Kidney epithelial cell (primary cell): ENCODE measurements around the gene IL7R. TPM values are rescaled to one million over a fixed set of nuclear protein-coding genes. Genes with fewer than 3 reads are reported as not detected.

ENCODE experiments used
- DNase-seq: peaks from one replicate; pipeline ENCODE4 v3.0.0-alpha.2; 2010; ENCODE audit warnings: low read depth
- H3K27me3 ChIP-seq: 2 replicates; pipeline ENCODE4 v1.6.0; 2011; ENCODE audit warnings: low read length; ENCODE audit not compliant: control insufficient read depth, insufficient read depth
- H3K36me3 ChIP-seq: 2 replicates; pipeline ENCODE4 v1.5.1; 2011; ENCODE audit warnings: low read length; ENCODE audit not compliant: control insufficient read depth, insufficient read depth
- H3K4me3 ChIP-seq: 2 replicates; pipeline ENCODE4 v1.5.1; 2011; ENCODE audit warnings: low read depth, mild to moderate bottlenecking, control low read depth, low read length
- total RNA-seq: library from RNA; depleted of rRNA; stranded (reverse); fragments of >200 nt; gene quantifications from 2 replicates; pipeline ENCODE4 v1.2.3, GENCODE V29; 2015
- TF ChIP-seq, protein P1 (sequence below): IDR thresholded peaks from 2 replicates; pipeline ENCODE4 v1.5.1; 2011; ENCODE audit warnings: mild to moderate bottlenecking, moderate library complexity, low read length, control low read depth, inconsistent platforms; ENCODE audit not compliant: insufficient read depth, poor library complexity, severe bottlenecking

IL7R gene
- total RNA-seq, 1 donor from 2014 or later = 1.6 TPM

DNA sequence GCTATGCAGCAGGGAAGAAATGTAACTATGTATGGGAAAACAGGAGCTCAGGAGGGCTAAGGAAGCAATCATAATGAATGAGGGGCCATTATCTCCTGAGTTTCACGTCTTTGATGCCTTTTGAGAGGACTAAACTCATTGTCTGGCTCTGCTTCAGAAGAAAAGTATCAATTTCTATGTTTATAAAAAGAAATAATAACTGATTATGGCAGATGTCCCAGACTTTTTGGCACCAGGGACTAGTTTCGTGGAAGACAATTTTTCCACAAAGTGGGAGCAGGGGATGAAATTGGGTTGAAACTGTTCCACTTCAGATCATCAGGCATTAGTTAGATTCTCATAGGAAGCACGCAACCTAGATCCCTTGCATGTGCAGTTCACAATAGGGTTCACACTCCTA lies 8.7 kb upstream of the IL7R start:
- Histone ChIP-seq H3K36me3 (no peaks in the 10 kb centered on the region), H3K27me3 (no peaks in the 10 kb centered on the region), H3K4me3 (no peak overlapping the region)
- TF ChIP-seq, protein P1, sequence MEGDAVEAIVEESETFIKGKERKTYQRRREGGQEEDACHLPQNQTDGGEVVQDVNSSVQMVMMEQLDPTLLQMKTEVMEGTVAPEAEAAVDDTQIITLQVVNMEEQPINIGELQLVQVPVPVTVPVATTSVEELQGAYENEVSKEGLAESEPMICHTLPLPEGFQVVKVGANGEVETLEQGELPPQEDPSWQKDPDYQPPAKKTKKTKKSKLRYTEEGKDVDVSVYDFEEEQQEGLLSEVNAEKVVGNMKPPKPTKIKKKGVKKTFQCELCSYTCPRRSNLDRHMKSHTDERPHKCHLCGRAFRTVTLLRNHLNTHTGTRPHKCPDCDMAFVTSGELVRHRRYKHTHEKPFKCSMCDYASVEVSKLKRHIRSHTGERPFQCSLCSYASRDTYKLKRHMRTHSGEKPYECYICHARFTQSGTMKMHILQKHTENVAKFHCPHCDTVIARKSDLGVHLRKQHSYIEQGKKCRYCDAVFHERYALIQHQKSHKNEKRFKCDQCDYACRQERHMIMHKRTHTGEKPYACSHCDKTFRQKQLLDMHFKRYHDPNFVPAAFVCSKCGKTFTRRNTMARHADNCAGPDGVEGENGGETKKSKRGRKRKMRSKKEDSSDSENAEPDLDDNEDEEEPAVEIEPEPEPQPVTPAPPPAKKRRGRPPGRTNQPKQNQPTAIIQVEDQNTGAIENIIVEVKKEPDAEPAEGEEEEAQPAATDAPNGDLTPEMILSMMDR = no peak
- DNase-seq = no peak

DNA sequence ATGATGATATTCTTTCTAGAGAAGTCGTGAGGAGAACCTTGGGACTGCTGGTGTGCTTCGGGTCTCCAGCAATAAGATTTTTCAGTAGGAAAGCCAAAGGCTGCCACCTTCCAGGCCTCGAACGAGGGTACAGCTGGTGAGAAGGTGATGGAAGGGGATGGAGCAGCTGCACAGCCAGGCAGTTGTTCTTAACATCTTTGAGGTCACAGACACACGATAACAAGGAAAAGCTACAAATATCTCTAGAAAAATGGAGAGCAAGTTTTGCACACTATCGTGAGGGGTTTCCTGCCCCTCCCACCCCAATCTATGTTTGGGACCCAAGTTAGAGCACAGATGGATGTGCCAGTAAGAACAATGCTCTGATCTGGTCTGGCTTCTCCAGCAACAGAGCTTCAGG lies 6.8 kb upstream of the IL7R start:
- TF ChIP-seq, protein P1 = no peak
- H3K27me3 ChIP-seq = no peaks in the 10 kb centered on the region
- H3K4me3 ChIP-seq = no peak overlapping the region
- no peak for DNase-seq
- H3K36me3 ChIP-seq = no peaks in the 10 kb centered on the region

DNA sequence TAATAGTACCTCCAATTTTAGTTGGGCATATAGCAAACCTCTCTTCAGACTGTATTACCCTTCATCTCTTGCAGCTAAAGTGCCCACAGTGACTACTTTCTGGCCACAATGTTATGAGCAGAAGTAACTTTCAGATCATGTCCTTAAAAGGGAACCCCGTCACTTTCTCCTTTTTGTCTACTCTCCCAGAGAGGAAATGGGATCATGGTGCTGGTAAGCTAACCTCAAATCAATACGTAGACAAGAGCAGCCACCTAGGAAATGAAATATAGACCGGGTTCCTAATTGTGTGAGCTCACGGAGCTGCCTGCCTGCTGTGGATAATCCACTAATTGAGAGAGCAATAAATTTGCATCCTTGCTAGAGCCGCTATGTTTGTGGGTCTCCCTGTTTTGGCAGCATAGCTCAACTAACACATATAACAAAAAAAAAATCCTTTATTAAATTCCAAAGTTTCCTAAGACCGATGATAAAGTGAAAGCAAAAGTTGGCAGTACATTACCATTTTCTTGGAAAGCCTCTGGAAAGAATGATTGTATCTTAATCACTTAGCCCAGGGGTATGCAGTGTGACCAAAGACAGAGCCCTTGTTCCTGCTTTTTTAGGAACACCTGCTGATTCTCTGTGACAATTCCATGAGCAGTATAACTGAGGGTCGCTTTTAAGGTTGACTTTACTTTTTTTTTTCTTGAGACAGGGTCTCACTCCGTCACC lies 5.6 kb upstream of the IL7R start:
- TF ChIP-seq, protein P1 = no peak
- Histone ChIP-seq H3K4me3 (no peak overlapping the region), H3K27me3 (no peaks in the 10 kb centered on the region), H3K36me3 (no peaks in the 10 kb centered on the region)
- DNase-seq = no peak

DNA sequence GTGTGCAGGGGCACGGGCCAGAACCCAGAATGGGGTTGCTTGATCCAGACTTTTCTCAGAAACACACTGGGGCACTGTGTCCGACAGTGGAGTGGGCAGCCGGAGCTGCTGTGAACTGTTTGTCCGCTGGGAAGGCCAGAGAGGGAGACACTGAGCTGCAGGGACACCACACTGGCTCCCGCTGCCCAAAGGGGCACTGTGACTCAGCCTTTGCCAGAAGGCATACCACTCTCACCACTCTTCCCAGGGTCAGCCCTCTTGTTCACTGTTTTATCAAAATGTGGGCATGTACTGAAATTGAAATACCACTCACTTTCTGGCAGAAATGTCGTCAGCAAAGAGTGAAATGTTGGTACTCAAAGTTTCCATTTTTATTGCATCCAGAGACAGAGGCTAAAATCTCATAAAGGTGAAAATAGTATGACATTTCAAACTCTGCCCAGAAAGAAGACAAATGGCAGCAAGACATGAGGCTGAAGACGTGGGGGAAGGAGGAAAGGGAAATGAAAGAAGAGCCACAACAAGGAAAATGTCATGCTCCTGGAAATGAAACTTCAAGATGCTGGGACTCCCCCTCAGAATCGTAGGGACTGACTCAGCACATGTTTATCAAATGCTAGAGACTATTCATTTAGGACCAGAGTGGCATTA lies 4.5 kb upstream of the IL7R start:
- DNase-seq = no peak
- TF ChIP-seq, protein P1 = no peak
- no peaks in the 10 kb centered on the region for H3K36me3 ChIP-seq
- H3K27me3 ChIP-seq = no peaks in the 10 kb centered on the region
- no peak overlapping the region for H3K4me3 ChIP-seq

DNA sequence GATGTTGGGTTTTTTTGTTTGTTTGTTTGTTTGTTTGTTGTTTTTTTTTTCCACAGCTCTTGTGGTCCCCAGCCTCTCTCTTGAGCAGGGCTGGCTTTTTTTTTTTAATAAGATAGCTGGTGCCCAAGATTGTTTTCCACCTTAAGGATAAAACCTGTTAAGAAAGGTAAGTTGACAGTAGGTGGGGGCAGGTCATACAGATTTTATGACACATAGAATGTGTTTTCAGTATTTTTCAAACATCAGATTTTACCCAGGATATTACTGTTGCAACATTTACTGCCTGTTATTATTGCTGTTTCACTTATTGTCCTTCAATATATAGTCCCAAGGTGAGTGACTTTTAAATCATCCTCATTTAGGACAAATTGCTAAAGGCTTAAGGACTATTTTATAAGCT lies 3.9 kb upstream of the IL7R start:
- Histone ChIP-seq H3K4me3 (no peak overlapping the region), H3K36me3 (no peaks in the 10 kb centered on the region), H3K27me3 (no peaks in the 10 kb centered on the region)
- TF ChIP-seq, protein P1 = no peak
- DNase-seq = no peak

DNA sequence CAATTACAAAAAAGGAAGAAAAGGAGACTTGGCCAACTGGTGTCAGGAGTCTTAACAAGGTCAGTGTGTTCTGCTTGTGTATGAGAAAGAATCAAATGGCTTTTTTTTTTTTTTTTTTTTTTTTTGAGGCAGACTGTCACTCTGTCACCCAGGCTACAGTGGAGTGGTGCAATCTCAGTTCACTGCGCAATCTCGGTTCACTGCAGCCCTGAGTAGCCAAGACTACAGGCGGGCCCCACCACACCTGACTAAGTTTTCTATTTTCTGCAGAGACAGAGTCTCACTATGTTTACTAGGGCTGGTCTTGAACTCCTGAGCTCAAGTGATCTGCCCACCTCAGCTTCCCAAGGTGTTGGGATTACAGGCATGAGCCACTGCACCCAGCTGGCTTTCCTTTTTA lies 3.1 kb upstream of the IL7R start:
- Histone ChIP-seq H3K27me3 (no peaks in the 10 kb centered on the region), H3K36me3 (no peaks in the 10 kb centered on the region), H3K4me3 (no peak overlapping the region)
- TF ChIP-seq, protein P1 = no peak
- DNase-seq = no peak
